CD14-positive monocyte (primary cell): ENCODE data around the gene DET1. TPM values are rescaled to one million over a fixed set of nuclear protein-coding genes. Genes with fewer than 3 reads are reported as not detected.

Source experiments
- DNase-seq, 3 donors: peaks; one replicate each; pipeline ENCODE4 v3.0.0-alpha.2; 2011 to 2022
- H2AFZ ChIP-seq: 2 replicates; pipeline ENCODE4 v1.6.0; 2012; ENCODE audit warnings: mild to moderate bottlenecking, low read depth, low read length, inconsistent platforms; ENCODE audit not compliant: insufficient read depth, poor library complexity, severe bottlenecking
- H3K27ac ChIP-seq, 2 donors: 1 replicate in 1 of 2; 2 replicates in 1 of 2; pipeline ENCODE4 v1.5.1; 2012 to 2013; ENCODE audit warnings: low read length in 2 of 2, control low read depth in 1 of 2, inconsistent platforms in 1 of 2, low read depth in 1 of 2, mild to moderate bottlenecking in 1 of 2
- H3K27me3 ChIP-seq, 2 donors: one replicate each; pipeline versions ENCODE4 v1.6.0 to v1.6.1; 2011 to 2013; ENCODE audit warnings: low read length in 2 of 2; ENCODE audit not compliant: control insufficient read depth in 2 of 2, insufficient read depth in 2 of 2
- H3K36me3 ChIP-seq, 2 donors: replicated peaks in 1 of 2; 1 replicate in 1 of 2; 2 replicates in 1 of 2; pipeline versions ENCODE4 v1.5.1 to v1.6.1; 2012 to 2013; ENCODE audit warnings: low read length in 2 of 2, control low read depth in 1 of 2, inconsistent platforms in 1 of 2, mild to moderate bottlenecking in 1 of 2; ENCODE audit not compliant: insufficient read depth in 2 of 2, control insufficient read depth in 1 of 2
- H3K4me1 ChIP-seq, 2 donors: 1 replicate in 1 of 2; 2 replicates in 1 of 2; pipeline versions ENCODE4 v1.5.1 to v1.6.1; 2012 to 2013; ENCODE audit warnings: low read length in 2 of 2, control low read depth in 1 of 2, inconsistent platforms in 1 of 2, mild to moderate bottlenecking in 1 of 2, moderate library complexity in 1 of 2; ENCODE audit not compliant: insufficient read depth in 2 of 2, control insufficient read depth in 1 of 2
- H3K4me2 ChIP-seq: replicated peaks from 2 replicates; pipeline ENCODE3; 2012; ENCODE audit warnings: low read length, moderate library complexity, mild to moderate bottlenecking; ENCODE audit not compliant: poor library complexity, severe bottlenecking; ENCODE audit errors: extremely low read depth
- H3K4me3 ChIP-seq, 3 experiments: fragments of 200-600 bp in 1 of 3; sonication (generic) in 1 of 3; replicated peaks in 1 of 3; 1 replicate in 2 of 3; 2 replicates in 1 of 3; pipeline ENCODE4 v1.5.1; 2011 to 2013; ENCODE audit warnings: low read length in 3 of 3, mild to moderate bottlenecking in 3 of 3, control low read depth in 2 of 3, low read depth in 2 of 3, inconsistent platforms in 1 of 3, moderate library complexity in 1 of 3
- H3K79me2 ChIP-seq: 2 replicates; pipeline ENCODE4 v1.6.0; 2012; ENCODE audit warnings: mild to moderate bottlenecking, control low read depth, inconsistent platforms, low read length, moderate library complexity; ENCODE audit not compliant: insufficient read depth
- H3K9ac ChIP-seq: 2 replicates; pipeline ENCODE4 v1.6.0; 2017; ENCODE audit warnings: low read length, mild to moderate bottlenecking; ENCODE audit not compliant: insufficient read depth, poor library complexity, severe bottlenecking
- H3K9me3 ChIP-seq, 2 donors: replicated peaks in 1 of 2; 1 replicate in 1 of 2; 2 replicates in 1 of 2; pipeline versions ENCODE4 v1.5.1 to v1.6.1; 2012 to 2013; ENCODE audit warnings: low read length in 2 of 2, control low read depth in 1 of 2; ENCODE audit not compliant: control insufficient read depth in 1 of 2, insufficient read depth in 1 of 2
- H4K20me1 ChIP-seq: 2 replicates; pipeline ENCODE4 v1.6.0; 2012; ENCODE audit warnings: mild to moderate bottlenecking, low read length, control low read depth, moderate library complexity; ENCODE audit not compliant: insufficient read depth
- H3K27ac Mint-ChIP-seq, 7 donors: one replicate each; pipeline ENCODE4 v1.8.0; 2020; ENCODE audit warnings: mild to moderate bottlenecking in 7 of 7, mixed read lengths in 7 of 7, moderate library complexity in 6 of 7, inconsistent platforms in 2 of 7
- H3K27me3 Mint-ChIP-seq, 3 donors: one replicate each; pipeline ENCODE4 v1.8.0; 2021 to 2022; ENCODE audit warnings: low read depth in 3 of 3, mild to moderate bottlenecking in 3 of 3, mixed read lengths in 3 of 3, moderate library complexity in 3 of 3, inconsistent platforms in 1 of 3
- H3K36me3 Mint-ChIP-seq, 2 donors: one replicate each; pipeline ENCODE4 v1.8.0; 2020; ENCODE audit warnings: mixed read lengths in 2 of 2, inconsistent platforms in 1 of 2, mild to moderate bottlenecking in 1 of 2
- H3K4me1 Mint-ChIP-seq: one replicate; pipeline ENCODE4 v1.8.0; 2020; ENCODE audit warnings: mild to moderate bottlenecking, mixed read lengths
- H3K4me3 Mint-ChIP-seq, 2 donors: one replicate each; pipeline ENCODE4 v1.8.0; 2020; ENCODE audit warnings: mild to moderate bottlenecking in 2 of 2, mixed read lengths in 2 of 2, moderate library complexity in 1 of 2
- H3K9me3 Mint-ChIP-seq, 7 donors: one replicate each; pipeline ENCODE4 v1.8.0; 2020 to 2022; ENCODE audit warnings: mixed read lengths in 7 of 7, mild to moderate bottlenecking in 6 of 7, moderate library complexity in 6 of 7, inconsistent platforms in 2 of 7
- CTCF ChIP-seq: fragments of 200-600 bp; IDR thresholded peaks from one replicate; pipeline ENCODE4 v1.8.0; 2022; ENCODE audit warnings: antibody characterized with exemption, mild to moderate bottlenecking
- WGBS: methylation state at CpG from one replicate; pipeline ENCODE4 v1.1.5; 2013; ENCODE audit warnings: missing lambda C conversion rate; ENCODE audit not compliant: insufficient coverage; 5-methylcytosine and 5-hydroxymethylcytosine counted together
- intact Hi-C, 2 donors: fragments of 100-400 bp; cut with micrococcal nuclease; formaldehyde crosslinking; loops; one replicate each; pipeline versions ENCODE4 v1.15.0 to v1.15.1; 2023
- polyA plus RNA-seq, 3 donors: library from polyadenylated mRNA; depleted of rRNA in 1 of 3; unstranded in 2 of 3; stranded (reverse) in 1 of 3; fragments of 300-500 nt in 2 of 3; fragments of >200 nt in 1 of 3; fragmentation: Illumina TruSeq in 2 of 3; gene quantifications; 1 replicate in 2 of 3; 2 replicates in 1 of 3; pipeline ENCODE4 v1.2.3, GENCODE V29; 2012 to 2021

The DET1 gene
- polyA plus RNA-seq, 3 donors: 0.88 to 3.4 (median 1.8) TPM

GRCh38 chr15:88480981-88481380, 65.5 kb downstream of the DET1 start:
- H3K36me3 ChIP-seq: peaks cover 29 to 46% of the 10 kb centered on the region in 2 donors
- H3K4me1 ChIP-seq: no peaks in the 10 kb centered on the region
- DNase-seq: no peak
- no peaks in the 10 kb centered on the region for H3K27me3 ChIP-seq
- H3K27ac Mint-ChIP-seq: no peak overlapping the region
- H2AFZ ChIP-seq: no peak overlapping the region
- H3K9ac ChIP-seq: no peak overlapping the region
- H3K4me2 ChIP-seq: no peak overlapping the region
- H3K9me3 Mint-ChIP-seq: no peaks in the 10 kb centered on the region
- H3K4me3 Mint-ChIP-seq: no peak overlapping the region
- intact Hi-C loops: no loop called here
- H3K4me1 Mint-ChIP-seq: no peaks in the 10 kb centered on the region
- H3K4me3 ChIP-seq: no peak overlapping the region
- no peaks in the 10 kb centered on the region for H4K20me1 ChIP-seq
- no peaks in the 10 kb centered on the region for H3K79me2 ChIP-seq
- WGBS: 97% methylated on average over 8 of the region's 8 CpGs
- H3K27me3 Mint-ChIP-seq: peaks cover 0 to 3% (median 0%) of the 10 kb centered on the region in 3 donors
- TF ChIP-seq CTCF: no peak
- H3K36me3 Mint-ChIP-seq: peaks cover 28 to 34% of the 10 kb centered on the region in 2 donors
- no peak overlapping the region for H3K27ac ChIP-seq
- no peaks in the 10 kb centered on the region for H3K9me3 ChIP-seq

- no peak for DNase-seq
- H3K9me3 Mint-ChIP-seq: no peaks in the 10 kb centered on the region
- no peaks in the 10 kb centered on the region for H4K20me1 ChIP-seq
- TF ChIP-seq CTCF: no peak
- H3K36me3 Mint-ChIP-seq: peaks cover 39 to 49% of the 10 kb centered on the region in 2 donors
- H3K4me1 ChIP-seq: no peaks in the 10 kb centered on the region
- H3K79me2 ChIP-seq: no peaks in the 10 kb centered on the region
- H3K4me1 Mint-ChIP-seq: no peaks in the 10 kb centered on the region
- intact Hi-C loops: no loop called here
- H3K27ac ChIP-seq: no peak overlapping the region
- no peak overlapping the region for H3K4me3 ChIP-seq
- 100% methylated on average over 2 of the region's 3 CpGs for WGBS
- H3K9me3 ChIP-seq: no peaks in the 10 kb centered on the region
- H3K4me3 Mint-ChIP-seq: no peak overlapping the region
- H3K36me3 ChIP-seq: peaks cover 40 to 63% of the 10 kb centered on the region in 2 donors
- H3K4me2 ChIP-seq: no peak overlapping the region
- H3K9ac ChIP-seq: no peak overlapping the region
- H2AFZ ChIP-seq: no peak overlapping the region
- peak overlapping the region in 1 of 7 donors; percentile 25 for H3K27ac Mint-ChIP-seq
- no peaks in the 10 kb centered on the region for H3K27me3 ChIP-seq
- peaks cover 0 to 3% (median 0%) of the 10 kb centered on the region in 3 donors for H3K27me3 Mint-ChIP-seq
Measured at GRCh38 chr15:88479169-88479568, 67.3 kb downstream of the DET1 start.
